SK-N-SH (cell line): ENCODE results near the gene ADAMTS3.

Source experiments
- CHD2 ChIP-seq: fragments of 150-350 bp; IDR thresholded peaks from 2 replicates; pipeline ENCODE4 v1.6.1; 2018; ENCODE audit warnings: low read length; ENCODE audit not compliant: partially characterized antibody
- EP300 ChIP-seq, 2 experiments: IDR thresholded peaks; 2 replicates each; pipeline versions ENCODE4 v1.4.0 to v1.6.1; 2012; ENCODE audit warnings: borderline replicate concordance in 1 of 2, low read depth in 1 of 2, low read length in 1 of 2
- EZH2phosphoT487 ChIP-seq: fragments of 200-600 bp; sonication (generic); IDR thresholded peaks from 2 replicates; pipeline ENCODE4 v1.6.1; 2017; ENCODE audit warnings: low read depth, mixed run types, mild to moderate bottlenecking, antibody characterized with exemption, moderate library complexity, borderline replicate concordance
- GABPA ChIP-seq: IDR thresholded peaks from 2 replicates; pipeline ENCODE4 v1.4.0; 2012; ENCODE audit warnings: low read depth, mild to moderate bottlenecking
- MXI1 ChIP-seq: IDR thresholded peaks from 2 replicates; pipeline ENCODE4 v1.6.1; 2012; ENCODE audit warnings: mild to moderate bottlenecking, low read depth, low read length, improper control_type of control experiment
- POLR2AphosphoS5 ChIP-seq: IDR thresholded peaks from 2 replicates; pipeline ENCODE4 v1.6.1; 2012; ENCODE audit warnings: low read depth, low read length
- RAD21 ChIP-seq: IDR thresholded peaks from 2 replicates; pipeline ENCODE4 v1.6.1; 2012; ENCODE audit warnings: mild to moderate bottlenecking, low read length
- RCOR1 ChIP-seq: fragments of 150-350 bp; IDR thresholded peaks from 2 replicates; pipeline ENCODE4 v1.6.1; 2017; ENCODE audit warnings: antibody characterized with exemption, low read length
- RFX5 ChIP-seq: IDR thresholded peaks from 2 replicates; pipeline ENCODE4 v1.6.1; 2012; ENCODE audit warnings: mild to moderate bottlenecking, improper control_type of control experiment, low read length
- TCF12 ChIP-seq: IDR thresholded peaks from 2 replicates; pipeline ENCODE4 v1.4.0; 2012
- TF ChIP-seq, protein P1 (sequence below): fragments of 200-600 bp; sonication (generic); IDR thresholded peaks from 2 replicates; pipeline ENCODE4 v1.6.1; 2017; ENCODE audit warnings: antibody characterized with exemption, mild to moderate bottlenecking, moderate library complexity
- TF ChIP-seq, protein P2 (sequence below): IDR thresholded peaks from 2 replicates; pipeline ENCODE4 v1.6.1; 2012; ENCODE audit warnings: mild to moderate bottlenecking, low read depth, low read length, moderate library complexity
- TF ChIP-seq, protein P3 (sequence below): IDR thresholded peaks from 2 replicates; pipeline ENCODE4 v1.4.0; 2012; ENCODE audit warnings: low read depth

DNA sequence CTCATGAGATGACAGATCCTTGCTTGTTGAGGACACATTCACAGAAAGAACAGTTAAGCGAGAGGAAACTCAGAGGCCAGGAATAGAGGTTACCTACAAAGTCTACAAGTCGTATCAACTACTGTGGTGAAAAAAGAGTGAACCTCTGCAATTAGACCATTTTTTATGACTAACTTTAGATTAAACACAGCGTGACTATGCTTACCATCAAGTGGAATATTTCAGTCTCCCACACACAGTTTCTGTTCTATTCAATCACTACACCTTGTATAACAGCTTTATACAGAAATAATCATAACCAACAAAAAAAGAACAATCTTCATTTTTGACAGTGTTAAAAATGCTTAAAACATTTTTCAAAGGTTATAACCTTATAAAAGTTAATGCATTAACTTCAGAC, 46.6 kb downstream of the ADAMTS3 start:
- TF ChIP-seq EP300 (IDR thresholded peaks at IDR 0.05; ENCODE audit: borderline replicate concordance in 1 of 2, low read depth in 1 of 2, low read length in 1 of 2) (no peak), RFX5 (no peak), POLR2AphosphoS5 (no peak), RAD21 (no peak), GABPA (no peak), RCOR1 (no peak), MXI1 (no peak), CHD2 (no peak), EZH2phosphoT487 (no peak), TCF12 (no peak)
- TF ChIP-seq, protein P1, sequence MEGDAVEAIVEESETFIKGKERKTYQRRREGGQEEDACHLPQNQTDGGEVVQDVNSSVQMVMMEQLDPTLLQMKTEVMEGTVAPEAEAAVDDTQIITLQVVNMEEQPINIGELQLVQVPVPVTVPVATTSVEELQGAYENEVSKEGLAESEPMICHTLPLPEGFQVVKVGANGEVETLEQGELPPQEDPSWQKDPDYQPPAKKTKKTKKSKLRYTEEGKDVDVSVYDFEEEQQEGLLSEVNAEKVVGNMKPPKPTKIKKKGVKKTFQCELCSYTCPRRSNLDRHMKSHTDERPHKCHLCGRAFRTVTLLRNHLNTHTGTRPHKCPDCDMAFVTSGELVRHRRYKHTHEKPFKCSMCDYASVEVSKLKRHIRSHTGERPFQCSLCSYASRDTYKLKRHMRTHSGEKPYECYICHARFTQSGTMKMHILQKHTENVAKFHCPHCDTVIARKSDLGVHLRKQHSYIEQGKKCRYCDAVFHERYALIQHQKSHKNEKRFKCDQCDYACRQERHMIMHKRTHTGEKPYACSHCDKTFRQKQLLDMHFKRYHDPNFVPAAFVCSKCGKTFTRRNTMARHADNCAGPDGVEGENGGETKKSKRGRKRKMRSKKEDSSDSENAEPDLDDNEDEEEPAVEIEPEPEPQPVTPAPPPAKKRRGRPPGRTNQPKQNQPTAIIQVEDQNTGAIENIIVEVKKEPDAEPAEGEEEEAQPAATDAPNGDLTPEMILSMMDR: no peak
- TF ChIP-seq, protein P2, sequence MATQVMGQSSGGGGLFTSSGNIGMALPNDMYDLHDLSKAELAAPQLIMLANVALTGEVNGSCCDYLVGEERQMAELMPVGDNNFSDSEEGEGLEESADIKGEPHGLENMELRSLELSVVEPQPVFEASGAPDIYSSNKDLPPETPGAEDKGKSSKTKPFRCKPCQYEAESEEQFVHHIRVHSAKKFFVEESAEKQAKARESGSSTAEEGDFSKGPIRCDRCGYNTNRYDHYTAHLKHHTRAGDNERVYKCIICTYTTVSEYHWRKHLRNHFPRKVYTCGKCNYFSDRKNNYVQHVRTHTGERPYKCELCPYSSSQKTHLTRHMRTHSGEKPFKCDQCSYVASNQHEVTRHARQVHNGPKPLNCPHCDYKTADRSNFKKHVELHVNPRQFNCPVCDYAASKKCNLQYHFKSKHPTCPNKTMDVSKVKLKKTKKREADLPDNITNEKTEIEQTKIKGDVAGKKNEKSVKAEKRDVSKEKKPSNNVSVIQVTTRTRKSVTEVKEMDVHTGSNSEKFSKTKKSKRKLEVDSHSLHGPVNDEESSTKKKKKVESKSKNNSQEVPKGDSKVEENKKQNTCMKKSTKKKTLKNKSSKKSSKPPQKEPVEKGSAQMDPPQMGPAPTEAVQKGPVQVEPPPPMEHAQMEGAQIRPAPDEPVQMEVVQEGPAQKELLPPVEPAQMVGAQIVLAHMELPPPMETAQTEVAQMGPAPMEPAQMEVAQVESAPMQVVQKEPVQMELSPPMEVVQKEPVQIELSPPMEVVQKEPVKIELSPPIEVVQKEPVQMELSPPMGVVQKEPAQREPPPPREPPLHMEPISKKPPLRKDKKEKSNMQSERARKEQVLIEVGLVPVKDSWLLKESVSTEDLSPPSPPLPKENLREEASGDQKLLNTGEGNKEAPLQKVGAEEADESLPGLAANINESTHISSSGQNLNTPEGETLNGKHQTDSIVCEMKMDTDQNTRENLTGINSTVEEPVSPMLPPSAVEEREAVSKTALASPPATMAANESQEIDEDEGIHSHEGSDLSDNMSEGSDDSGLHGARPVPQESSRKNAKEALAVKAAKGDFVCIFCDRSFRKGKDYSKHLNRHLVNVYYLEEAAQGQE: no peak
- TF ChIP-seq, protein P3, sequence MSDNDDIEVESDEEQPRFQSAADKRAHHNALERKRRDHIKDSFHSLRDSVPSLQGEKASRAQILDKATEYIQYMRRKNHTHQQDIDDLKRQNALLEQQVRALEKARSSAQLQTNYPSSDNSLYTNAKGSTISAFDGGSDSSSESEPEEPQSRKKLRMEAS: no peak
